Stimulated activated naive CD4-positive, alpha-beta T cell (primary cell): ENCODE measurements around the gene DUSP7.
A peak's percentile ranks its signal among the peaks of the same experiment; 100 is the strongest.

ENCODE experiments used
- DNase-seq, 6 experiments: peaks; one replicate each; lab custom pipeline; 2025; lab: John Stamatoyannopoulos, UW

The DUSP7 gene

GRCh38 chr3:52006820-52007133 lies 49.6 kb downstream of the DUSP7 start:
- DNase-seq, result no peak

- no peak for DNase-seq
These were observed 50.2 kb downstream of the DUSP7 start for GRCh38 chr3:52006017-52006819.

- DNase-seq, result peak in 1 of 6 experiments; percentile 13
These were observed 50.8 kb downstream of the DUSP7 start for GRCh38 chr3:52005571-52005986.

GRCh38 chr3:52004906-52005395 lies 51.4 kb downstream of the DUSP7 start:
- no peak for DNase-seq

GRCh38 chr3:52004163-52004787 lies 52.1 kb downstream of the DUSP7 start:
- DNase-seq, result no peak

GRCh38 chr3:52002748-52003147 lies 53.6 kb downstream of the DUSP7 start:
- no peak for DNase-seq

- peak; percentile 62 to 89 (median 82) for DNase-seq
These were observed 54.9 kb downstream of the DUSP7 start for GRCh38 chr3:52001443-52001974.

- no peak for DNase-seq
These were observed 56.5 kb downstream of the DUSP7 start for GRCh38 chr3:51999846-52000245.
